ENCODE measurements around the gene DSCAM. TPM values are rescaled to one million over a fixed set of nuclear protein-coding genes. Genes with fewer than 3 reads are reported as not detected.

DSCAM gene
- total RNA-seq, 1 experiment from 2014 or later: not detected

GRCh38 chr21:40847951-40848350 lies 993 bp upstream of the DSCAM start (continued):
- TF ChIP-seq ZFX (IDR thresholded peaks at IDR 0.05): no peak
- TF ChIP-seq SP1 (IDR thresholded peaks at IDR 0.05; ENCODE audit: low read depth): no peak
- TF ChIP-seq CTCF (IDR thresholded peaks at IDR 0.05 in 2 of 3, conservative IDR thresholded peaks at IDR 0.05 in 1 of 3; ENCODE audit: borderline replicate concordance in 1 of 3, insufficient read depth in 1 of 3, low read depth in 2 of 3, low read length in 2 of 3): no peak
- TF ChIP-seq MAX (IDR thresholded peaks at IDR 0.05): no peak
- no peak for TF ChIP-seq CEBPB (IDR thresholded peaks at IDR 0.05; ENCODE audit: low read depth)
- no peak for TF ChIP-seq POLR2AphosphoS5 (IDR thresholded peaks at IDR 0.05; ENCODE audit: low read depth, low read length)
- TF ChIP-seq SRF (IDR thresholded peaks at IDR 0.05; ENCODE audit: low read depth): no peak
- TF ChIP-seq EGR1 (IDR thresholded peaks at IDR 0.05; ENCODE audit: low read depth): no peak
- no peak for TF ChIP-seq CBX3 (IDR thresholded peaks at IDR 0.05; ENCODE audit: low read depth)
- no peak for TF ChIP-seq ELF1 (IDR thresholded peaks at IDR 0.05; ENCODE audit: borderline replicate concordance, low read depth)

GRCh38 chr21:40846103-40846502 lies 855 bp downstream of the DSCAM start:
- Histone ChIP-seq H3K27me3 (ENCODE audit: insufficient read depth, low read length) (no peaks in the 10 kb centered on the region), H3K4me3 (replicated peaks in 1 of 2; ENCODE audit: low read depth in 1 of 2, low read length in 2 of 2) (no peak overlapping the region), H3K27ac (ENCODE audit: low read depth, low read length) (no peak overlapping the region), H3K9me2 (ENCODE audit: insufficient read depth) (no peaks in the 10 kb centered on the region), H3K79me2 (ENCODE audit: insufficient read depth, low read length) (no peaks in the 10 kb centered on the region), H2AFZ (ENCODE audit: low read depth, low read length, poor library complexity, severe bottlenecking) (no peak overlapping the region), H3K36me3 (ENCODE audit: control insufficient read depth in 1 of 2, insufficient read depth in 2 of 2, low read length in 2 of 2) (no peaks in the 10 kb centered on the region), H4K20me1 (ENCODE audit: insufficient read depth) (no peaks in the 10 kb centered on the region), H3K4me1 (ENCODE audit: control insufficient read depth in 1 of 2, insufficient read depth in 2 of 2, low read length in 2 of 2) (no peaks in the 10 kb centered on the region), H3K4me2 (ENCODE audit: low read length) (no peak overlapping the region), H3K9ac (ENCODE audit: low read length) (no peak overlapping the region), H3K9me3 (ENCODE audit: control insufficient read depth in 1 of 2, insufficient read depth in 1 of 2, low read depth in 1 of 2, low read length in 2 of 2) (peaks cover 5 to 35% of the 10 kb centered on the region in 2 experiments; a peak in 3 of 4 replicates)
- RAD21 ChIA-PET (ENCODE audit: low non-redundant PET in 1 of 2, low total read pairs in 2 of 2, uncharacterized antibody in 2 of 2, unreplicated experiment in 2 of 2): no interaction called here
- CTCF ChIA-PET: no interaction called here
- no TSS peak for BruUV-seq (replicated peaks)
- intact Hi-C loops (cut with micrococcal nuclease): no loop called here
- POLR2A ChIA-PET: no interaction called here
- DNase-seq (ENCODE audit: low read depth, low spot score) (no peak), ATAC-seq (no peak)
- TF ChIP-seq SP1 (IDR thresholded peaks at IDR 0.05; ENCODE audit: low read depth): no peak
- TF ChIP-seq EZH2 (IDR thresholded peaks at IDR 0.05): no peak
- TF ChIP-seq ELF1 (IDR thresholded peaks at IDR 0.05; ENCODE audit: borderline replicate concordance, low read depth): no peak
- no peak for TF ChIP-seq ZBTB33 (IDR thresholded peaks at IDR 0.05; ENCODE audit: extremely low read depth, insufficient replicate concordance, low read length)
- no peak for TF ChIP-seq ZFX (IDR thresholded peaks at IDR 0.05)
- no peak for TF ChIP-seq TCF7L2 (IDR thresholded peaks at IDR 0.05; ENCODE audit: borderline replicate concordance, extremely low read depth, insufficient read depth, insufficient read length)
- no peak for TF ChIP-seq ATF3 (IDR thresholded peaks at IDR 0.05)
- no peak for TF ChIP-seq SRF (IDR thresholded peaks at IDR 0.05; ENCODE audit: low read depth)
- TF ChIP-seq ZNF274 (IDR thresholded peaks at IDR 0.05; ENCODE audit: low read depth, low read length): no peak
- TF ChIP-seq JUND (IDR thresholded peaks at IDR 0.05): no peak
- TF ChIP-seq CEBPB (IDR thresholded peaks at IDR 0.05; ENCODE audit: low read depth): no peak
- no peak for TF ChIP-seq EZH2phosphoT487 (IDR thresholded peaks at IDR 0.05; ENCODE audit: borderline replicate concordance)
- TF ChIP-seq YY1 (IDR thresholded peaks at IDR 0.05; ENCODE audit: extremely low read depth, insufficient replicate concordance, low read depth, low read length): no peak
- TF ChIP-seq FOSL1 (IDR thresholded peaks at IDR 0.05; ENCODE audit: low read depth): no peak
- TF ChIP-seq MAX (IDR thresholded peaks at IDR 0.05): no peak
- TF ChIP-seq SIN3A (IDR thresholded peaks at IDR 0.05; ENCODE audit: low read depth): no peak

Data from HCT116 (cell line).